Skeletal muscle tissue (tissue), 4 donors: ENCODE results near the gene SKAP2. TPM values are rescaled to one million over a fixed set of nuclear protein-coding genes. Genes with fewer than 3 reads are reported as not detected.

ENCODE experiments used
- H3K27ac ChIP-seq: one replicate; pipeline ENCODE4 v1.7.0; 2013; ENCODE audit warnings: mild to moderate bottlenecking, low read depth, low read length, inconsistent platforms
- H3K27me3 ChIP-seq, 3 donors: one replicate each; pipeline ENCODE4 v1.7.0; 2013; ENCODE audit warnings: low read length in 3 of 3; ENCODE audit not compliant: control insufficient read depth in 3 of 3, insufficient read depth in 3 of 3
- H3K36me3 ChIP-seq, 3 donors: one replicate each; pipeline ENCODE4 v1.7.0; 2013; ENCODE audit warnings: low read length in 3 of 3; ENCODE audit not compliant: control insufficient read depth in 3 of 3, insufficient read depth in 3 of 3
- H3K4me1 ChIP-seq, 3 donors: one replicate each; pipeline ENCODE4 v1.7.0; 2013; ENCODE audit warnings: low read length in 3 of 3, mild to moderate bottlenecking in 3 of 3; ENCODE audit not compliant: control insufficient read depth in 3 of 3, insufficient read depth in 3 of 3
- H3K4me3 ChIP-seq, 3 donors: one replicate each; pipeline ENCODE4 v1.7.0; 2013; ENCODE audit warnings: low read length in 3 of 3
- H3K9ac ChIP-seq, 3 donors: one replicate each; pipeline ENCODE4 v1.7.0; 2013; ENCODE audit warnings: low read length in 3 of 3, mild to moderate bottlenecking in 3 of 3, moderate library complexity in 2 of 3, low read depth in 1 of 3
- H3K9me3 ChIP-seq, 3 donors: one replicate each; pipeline ENCODE4 v1.7.0; 2013; ENCODE audit warnings: low read length in 3 of 3; ENCODE audit not compliant: control insufficient read depth in 3 of 3
- total RNA-seq: library from RNA; depleted of rRNA; stranded (reverse); fragments of >200 nt; gene quantifications from one replicate; pipeline ENCODE4 v1.2.3, GENCODE V29; 2014
- donor health status: Osteomylitis.

Gene SKAP2
- total RNA-seq, 1 donor from 2014 or later = 4.2 TPM

DNA sequence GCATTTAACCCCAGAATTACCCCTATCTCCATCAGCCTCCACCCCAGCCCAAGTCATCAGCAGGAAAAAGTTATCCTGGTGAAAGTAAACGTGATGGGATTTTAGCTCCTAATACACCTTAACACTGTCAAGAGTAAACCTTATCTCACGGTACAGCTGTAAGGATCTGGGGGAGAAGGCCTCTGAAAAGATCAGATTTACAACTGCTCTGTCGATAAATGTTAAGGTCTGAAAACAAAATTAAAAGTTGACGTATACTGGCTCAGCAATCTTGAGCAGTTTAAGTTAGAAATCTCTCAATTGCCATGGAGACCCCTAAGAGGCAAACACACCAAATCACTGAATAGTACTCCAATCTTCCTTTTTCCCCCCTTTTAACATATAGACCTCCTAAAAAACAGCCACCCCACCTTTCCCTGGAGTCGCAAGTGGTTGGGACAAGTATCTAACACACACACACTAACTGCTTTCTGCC is 6.1 kb downstream of the SKAP2 start:
- no peaks in the 10 kb centered on the region for H3K36me3 ChIP-seq
- H3K9me3 ChIP-seq = peaks cover 0 to 6% (median 0%) of the 10 kb centered on the region in 3 donors
- H3K27me3 ChIP-seq = peaks cover 6 to 34% (median 19%) of the 10 kb centered on the region in 3 donors
- no peak overlapping the region for H3K27ac ChIP-seq
- no peaks in the 10 kb centered on the region for H3K4me1 ChIP-seq
- H3K4me3 ChIP-seq = no peak overlapping the region
- no peak overlapping the region for H3K9ac ChIP-seq

DNA sequence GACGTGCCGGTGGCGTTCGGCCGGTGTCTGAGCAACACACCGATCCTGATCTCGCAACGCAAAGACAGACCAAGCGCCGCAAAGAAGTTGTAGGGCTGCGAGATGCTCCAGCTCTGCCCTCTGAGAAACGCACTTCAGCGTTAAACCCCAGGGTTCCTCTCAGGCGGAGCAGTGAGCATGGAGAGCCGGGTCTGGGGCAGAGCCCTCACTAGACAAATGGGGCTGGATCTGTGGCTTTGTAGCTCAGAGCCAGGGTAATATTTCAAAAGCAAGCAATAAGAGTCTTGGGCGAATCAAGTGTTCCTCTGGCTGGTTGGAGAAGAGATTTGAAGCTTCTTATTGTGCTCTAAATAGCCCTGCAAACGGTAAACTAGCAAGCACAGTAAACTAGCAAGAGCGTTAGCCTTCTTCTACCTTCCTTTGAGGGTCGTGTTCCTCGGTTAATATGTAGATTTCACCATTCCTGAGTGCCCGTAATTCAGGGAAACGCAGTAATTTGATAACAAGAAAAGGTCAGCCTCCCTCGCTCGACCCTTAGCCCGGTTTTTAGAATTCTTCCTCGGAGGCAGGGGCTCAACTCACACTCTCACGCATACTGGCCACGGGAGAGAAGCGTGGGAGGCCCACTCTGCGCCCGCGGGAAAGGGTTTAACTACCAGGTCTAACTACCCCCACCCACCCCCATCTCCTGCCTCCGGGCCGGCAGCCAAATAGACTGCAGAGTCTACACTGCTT is 6.7 kb downstream of the SKAP2 start:
- Histone ChIP-seq H3K27ac (no peak overlapping the region), H3K9me3 (peaks cover 0 to 6% (median 0%) of the 10 kb centered on the region in 3 donors), H3K9ac (no peak overlapping the region), H3K36me3 (no peaks in the 10 kb centered on the region), H3K4me3 (peak overlapping the region; percentile 30 to 41 (median 38)), H3K4me1 (no peaks in the 10 kb centered on the region), H3K27me3 (peaks cover 6 to 29% (median 23%) of the 10 kb centered on the region in 3 donors)

DNA sequence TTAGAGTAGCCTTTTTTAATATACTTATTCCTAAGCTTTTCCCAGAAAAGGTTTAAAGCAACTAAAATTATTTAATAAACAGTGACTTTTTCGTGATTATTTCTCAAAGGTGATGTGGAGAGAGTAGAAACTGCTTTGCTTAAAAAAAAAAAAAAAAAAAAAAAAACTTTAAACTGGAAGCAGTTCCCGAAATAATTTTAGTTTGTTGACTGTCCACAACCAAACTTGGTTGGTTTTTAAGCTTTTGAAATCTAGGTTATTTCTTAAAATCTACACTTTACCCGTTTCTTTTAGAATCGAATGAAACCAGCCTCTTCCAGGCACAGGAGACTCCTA is 7.3 kb downstream of the SKAP2 start:
- no peaks in the 10 kb centered on the region for H3K4me1 ChIP-seq
- no peak overlapping the region for H3K27ac ChIP-seq
- no peak overlapping the region for H3K9ac ChIP-seq
- peaks cover 6 to 31% (median 23%) of the 10 kb centered on the region in 3 donors for H3K27me3 ChIP-seq
- H3K36me3 ChIP-seq = no peaks in the 10 kb centered on the region
- H3K4me3 ChIP-seq = peak overlapping the region; percentile 30 to 41 (median 38)
- peaks cover 0 to 6% (median 0%) of the 10 kb centered on the region in 3 donors for H3K9me3 ChIP-seq

DNA sequence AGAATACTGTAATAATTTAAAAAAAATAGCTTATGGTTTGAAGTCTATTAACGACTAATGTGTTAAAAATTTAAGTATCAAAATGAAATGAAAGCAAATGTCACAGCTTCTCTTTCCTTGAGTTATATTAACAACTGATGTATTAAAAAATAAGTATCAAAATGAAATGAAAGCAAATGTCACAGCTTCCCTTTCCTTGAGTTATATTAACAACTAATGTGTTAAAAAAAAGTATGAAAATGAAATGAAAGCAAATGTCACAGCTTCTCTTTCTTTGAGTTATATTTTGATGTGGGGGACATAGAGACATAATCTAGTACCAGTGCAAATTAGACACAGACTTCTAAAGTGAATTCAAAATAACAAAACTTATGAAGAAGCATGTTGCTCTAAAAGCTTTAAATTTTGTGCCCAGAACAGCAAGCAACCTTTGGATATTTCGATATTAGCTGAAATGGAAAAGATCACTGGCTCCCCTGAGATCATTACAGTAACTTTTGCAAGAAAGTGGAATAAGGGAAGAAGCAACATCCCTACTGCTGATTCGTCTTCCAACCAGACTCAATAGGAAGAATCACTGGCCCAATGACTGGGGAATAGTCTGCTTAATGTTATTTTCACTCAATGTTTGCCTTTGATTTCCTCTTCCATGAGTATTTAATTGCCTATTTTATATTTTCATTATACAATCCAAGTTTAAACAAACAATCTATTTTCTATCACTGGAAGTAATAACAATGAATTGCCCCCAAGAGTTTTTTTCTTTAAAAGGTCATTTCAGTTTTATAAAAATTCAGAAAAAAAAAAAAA is 8.0 kb downstream of the SKAP2 start:
- H3K4me1 ChIP-seq = no peaks in the 10 kb centered on the region
- H3K9ac ChIP-seq = no peak overlapping the region
- peaks cover 6 to 32% (median 23%) of the 10 kb centered on the region in 3 donors for H3K27me3 ChIP-seq
- H3K9me3 ChIP-seq = peaks cover 0 to 6% (median 0%) of the 10 kb centered on the region in 3 donors
- H3K27ac ChIP-seq = no peak overlapping the region
- H3K36me3 ChIP-seq = no peaks in the 10 kb centered on the region
- H3K4me3 ChIP-seq = no peak overlapping the region

DNA sequence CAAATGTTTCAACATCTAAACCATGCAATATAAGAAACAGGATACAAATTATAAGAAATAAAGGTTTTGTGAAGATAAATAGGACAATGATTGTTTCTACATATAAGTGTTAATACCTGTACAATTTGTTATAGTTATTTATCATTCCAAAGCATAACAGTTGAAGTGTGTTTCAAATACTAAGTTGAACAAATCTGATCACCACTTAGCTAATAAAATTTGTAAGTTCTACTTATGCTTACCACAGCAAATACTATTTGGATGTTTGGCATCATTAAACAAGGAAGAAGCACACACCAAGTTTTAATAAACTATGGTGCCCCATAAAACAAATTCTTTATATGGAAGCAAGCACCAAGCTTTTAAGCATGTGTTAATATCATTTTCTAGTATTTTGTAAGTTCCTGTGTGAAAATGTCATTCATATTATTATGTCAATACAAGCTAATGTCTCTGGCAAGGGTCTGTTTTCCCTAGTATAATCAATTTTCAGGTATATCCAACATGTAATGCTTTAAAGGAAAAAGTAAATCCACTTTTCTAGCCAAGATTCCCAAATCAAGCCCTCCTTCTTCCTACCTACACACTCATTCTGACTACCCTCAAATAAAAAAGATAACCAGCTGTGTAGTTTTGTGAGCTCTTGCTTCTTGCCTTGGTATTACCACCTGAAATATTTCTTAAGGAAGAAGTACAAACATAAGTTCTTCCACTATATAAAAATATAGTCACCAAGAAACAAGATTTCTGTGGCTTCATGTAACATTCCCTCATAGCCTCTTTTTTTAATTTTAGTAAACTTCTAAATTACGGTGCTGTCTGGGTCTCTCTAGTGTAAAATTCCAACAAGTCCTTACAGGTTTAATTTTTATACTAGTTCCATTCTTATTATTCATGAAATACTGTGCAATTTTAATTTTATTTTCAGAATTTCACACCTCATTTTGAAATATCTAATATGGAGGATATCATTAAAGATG is 9.2 kb downstream of the SKAP2 start:
- H3K27me3 ChIP-seq = peaks cover 3 to 36% (median 25%) of the 10 kb centered on the region in 3 donors
- H3K9ac ChIP-seq = no peak overlapping the region

DNA sequence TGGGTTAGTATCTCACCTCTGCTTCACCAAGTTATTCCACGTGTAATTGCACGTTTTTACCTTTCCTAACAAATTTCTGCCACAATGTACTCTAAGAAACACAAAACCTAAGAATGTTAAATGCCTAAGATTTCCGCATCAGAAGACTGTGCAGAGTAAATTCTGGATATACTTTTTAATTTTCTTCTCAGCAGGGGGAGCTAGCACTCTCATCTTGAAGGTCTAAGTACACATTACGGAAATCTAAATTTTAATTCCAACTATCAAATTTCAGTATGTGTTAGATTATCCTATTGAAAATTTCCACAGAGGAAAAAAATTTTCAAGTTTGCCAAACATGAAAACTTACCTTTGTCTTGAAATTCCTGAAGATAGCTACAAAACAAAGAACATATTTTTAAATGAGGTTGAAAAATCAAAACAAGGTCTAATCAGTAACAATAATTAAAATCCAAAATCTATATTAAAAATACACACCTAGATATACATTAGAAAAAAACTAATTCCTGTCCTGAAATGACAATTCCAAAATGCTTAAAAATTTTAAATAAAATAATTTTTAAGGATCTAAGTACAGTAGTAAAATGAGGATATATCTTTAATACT is 10.5 kb downstream of the SKAP2 start:
- no peak overlapping the region for H3K27ac ChIP-seq
- no peak overlapping the region for H3K9ac ChIP-seq
- H3K27me3 ChIP-seq = peaks cover 3 to 33% (median 24%) of the 10 kb centered on the region in 3 donors
- H3K4me3 ChIP-seq = no peak overlapping the region
- no peaks in the 10 kb centered on the region for H3K4me1 ChIP-seq
- peaks cover 0 to 6% (median 0%) of the 10 kb centered on the region in 3 donors for H3K9me3 ChIP-seq
- no peaks in the 10 kb centered on the region for H3K36me3 ChIP-seq

More for the DNA sequence above, 9.2 kb downstream of the SKAP2 start:
- Histone ChIP-seq H3K4me3 (no peak overlapping the region), H3K4me1 (no peaks in the 10 kb centered on the region), H3K9me3 (peaks cover 0 to 6% (median 0%) of the 10 kb centered on the region in 3 donors), H3K27ac (no peak overlapping the region), H3K36me3 (no peaks in the 10 kb centered on the region)

DNA sequence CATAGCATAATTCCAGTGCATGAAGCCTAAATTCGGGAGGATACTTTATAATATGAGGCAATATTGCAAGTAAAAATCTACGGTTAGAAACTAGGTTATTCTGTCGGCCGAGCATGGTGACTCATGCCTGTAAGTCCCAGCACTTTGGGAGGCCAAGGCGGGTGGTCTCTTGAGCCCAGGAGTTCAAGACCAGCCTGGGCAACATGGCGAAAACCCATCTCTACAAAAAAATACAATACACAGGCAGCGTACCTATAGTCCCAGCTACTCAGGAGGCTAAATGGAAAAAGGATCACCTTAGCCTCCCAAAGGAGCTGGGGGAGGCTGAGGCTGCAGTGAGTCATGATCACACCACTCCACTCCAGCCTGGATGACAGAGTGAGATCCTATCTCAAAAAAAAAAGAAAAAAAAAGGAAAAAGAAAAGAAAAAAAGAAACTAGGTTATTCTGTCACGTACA is 14.2 kb downstream of the SKAP2 start:
- no peaks in the 10 kb centered on the region for H3K4me1 ChIP-seq

DNA sequence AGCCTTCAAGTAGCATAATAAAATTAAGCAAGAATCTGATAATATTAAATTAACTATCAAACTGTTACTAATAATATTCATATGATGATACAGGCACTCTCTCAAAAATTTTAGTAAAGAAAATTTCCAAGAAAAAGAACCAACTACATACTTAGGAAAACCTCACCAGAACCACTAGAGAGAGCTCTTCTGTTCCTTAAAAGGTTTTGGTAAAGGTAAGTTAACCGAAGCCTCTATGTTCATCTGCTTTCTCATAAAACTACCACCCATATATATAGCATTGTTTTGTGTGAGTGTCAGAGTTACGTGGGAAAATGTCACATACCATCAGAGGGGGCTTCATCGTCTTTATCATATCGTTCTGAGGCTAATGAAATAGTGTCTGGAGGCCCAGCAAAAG is 20.7 kb downstream of the SKAP2 start:
- no peak overlapping the region for H3K4me3 ChIP-seq
- no peak overlapping the region for H3K27ac ChIP-seq
- peaks cover 0 to 3% (median 3%) of the 10 kb centered on the region in 3 donors for H3K27me3 ChIP-seq
- no peaks in the 10 kb centered on the region for H3K36me3 ChIP-seq
- no peaks in the 10 kb centered on the region for H3K4me1 ChIP-seq
- no peaks in the 10 kb centered on the region for H3K9me3 ChIP-seq
- no peak overlapping the region for H3K9ac ChIP-seq

More for the DNA sequence above, 14.2 kb downstream of the SKAP2 start:
- Histone ChIP-seq H3K9me3 (no peaks in the 10 kb centered on the region), H3K27me3 (peaks cover 0 to 18% (median 9%) of the 10 kb centered on the region in 3 donors), H3K4me3 (no peak overlapping the region), H3K27ac (no peak overlapping the region), H3K9ac (no peak overlapping the region), H3K36me3 (no peaks in the 10 kb centered on the region)

DNA sequence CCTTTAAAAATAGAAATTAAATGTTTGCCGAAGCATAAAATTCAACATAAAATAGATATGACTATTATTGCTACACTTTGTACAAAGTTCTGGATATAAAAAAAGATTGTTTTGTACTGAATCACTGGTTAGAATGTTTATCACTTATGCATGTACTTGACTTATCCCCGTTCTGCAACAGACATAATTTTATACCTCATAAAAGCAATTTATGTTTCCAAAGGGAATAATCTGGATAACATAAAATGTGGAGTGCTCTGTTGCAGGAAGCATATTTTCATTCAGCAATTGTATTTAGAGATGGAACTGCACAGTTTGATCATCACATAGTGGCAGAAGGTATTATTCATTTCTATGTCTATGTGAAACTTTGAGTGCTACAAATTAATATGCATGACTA is 21.5 kb downstream of the SKAP2 start:
- Histone ChIP-seq H3K9me3 (no peaks in the 10 kb centered on the region), H3K9ac (no peak overlapping the region), H3K27ac (no peak overlapping the region), H3K36me3 (no peaks in the 10 kb centered on the region), H3K4me3 (no peak overlapping the region), H3K4me1 (no peaks in the 10 kb centered on the region), H3K27me3 (peaks cover 0 to 3% (median 3%) of the 10 kb centered on the region in 3 donors)
